IMR-90 (cell line): ENCODE measurements around the gene MRPL49. TPM values are rescaled to one million over a fixed set of nuclear protein-coding genes. Genes with fewer than 3 reads are reported as not detected.
"Not testable (repeated sequence)": the region's sequence is repeated elsewhere in the genome, so short reads cannot be mapped to it uniquely, and the experiment has no call there.

ENCODE experiments used
- ATAC-seq: fragments of 200-7000 bp; cut with Tn5 transposase; 2 replicates; pipeline ENCODE4 v1.9.1; 2020; ENCODE audit warnings: low read depth, mild to moderate bottlenecking, moderate library complexity
- BruUV-seq: library from RNA; stranded (reverse); fragments of 400-500 nt; replicated peaks from 2 replicates; lab custom pipeline; 2021; lab: Mats Ljungman, UMichigan
- CTCF ChIA-PET: fragments of 300-600 bp; formaldehyde crosslinking; extraction: SDS; loops from one replicate; lab custom pipeline; 2021; ENCODE audit warnings: antibody characterized with exemption; lab: Yijun Ruan, JAX
- POLR2A ChIA-PET: fragments of 300-600 bp; sonication (Branson Sonifier 250); formaldehyde crosslinking; loops from one replicate; lab custom pipeline; 2022; ENCODE audit warnings: antibody characterized with exemption; ENCODE audit not compliant: unreplicated experiment; lab: Charles Lee
- DNase-seq: peaks from one replicate; pipeline ENCODE4 v3.0.0; 2013
- H2AFZ ChIP-seq: replicated peaks from 2 replicates; pipeline ENCODE3; 2013; ENCODE audit warnings: low read length, mild to moderate bottlenecking; ENCODE audit not compliant: poor library complexity
- H2AK5ac ChIP-seq: 2 replicates; pipeline ENCODE4 v1.6.1; 2013; ENCODE audit warnings: low read depth, low read length, inconsistent platforms
- H2AK9ac ChIP-seq: replicated peaks from 2 replicates; pipeline ENCODE3; 2013; ENCODE audit warnings: mild to moderate bottlenecking, low read depth, low read length, moderate library complexity; ENCODE audit not compliant: poor library complexity
- H2BK120ac ChIP-seq: 2 replicates; pipeline ENCODE4 v1.6.1; 2013; ENCODE audit warnings: low read depth, low read length, inconsistent platforms
- H2BK15ac ChIP-seq: 3 replicates; pipeline ENCODE4 v1.6.1; 2013; ENCODE audit warnings: low read depth, low read length, inconsistent platforms
- H2BK20ac ChIP-seq: 2 replicates; pipeline ENCODE4 v1.6.1; 2013; ENCODE audit warnings: low read depth, mild to moderate bottlenecking, inconsistent platforms, low read length, moderate library complexity
- H2BK5ac ChIP-seq: 2 replicates; pipeline ENCODE4 v1.6.1; 2013; ENCODE audit warnings: mild to moderate bottlenecking, low read depth, low read length, inconsistent platforms; ENCODE audit not compliant: poor library complexity, severe bottlenecking
- H3K14ac ChIP-seq: replicated peaks from 2 replicates; pipeline ENCODE4 v1.6.1; 2013; ENCODE audit warnings: low read depth, low read length, inconsistent platforms
- H3K18ac ChIP-seq: 2 replicates; pipeline ENCODE4 v1.6.1; 2013; ENCODE audit warnings: low read depth, low read length, control low read depth
- H3K23ac ChIP-seq: 2 replicates; pipeline ENCODE4 v1.6.1; 2013; ENCODE audit warnings: low read depth, low read length, inconsistent platforms
- H3K27ac ChIP-seq: 2 replicates; pipeline ENCODE4 v1.5.1; 2013; ENCODE audit warnings: mild to moderate bottlenecking, control low read depth, low read length; ENCODE audit not compliant: insufficient read depth
- H3K27me3 ChIP-seq: 2 replicates; pipeline ENCODE4 v1.6.1; 2013; ENCODE audit warnings: low read length; ENCODE audit not compliant: control insufficient read depth, insufficient read depth
- H3K36me3 ChIP-seq: 2 replicates; pipeline ENCODE4 v1.6.1; 2013; ENCODE audit warnings: low read length, mixed read lengths; ENCODE audit not compliant: control insufficient read depth, insufficient read depth
- H3K4ac ChIP-seq: 2 replicates; pipeline ENCODE4 v1.6.1; 2013; ENCODE audit warnings: low read depth, low read length, inconsistent platforms
- H3K4me1 ChIP-seq: 2 replicates; pipeline ENCODE4 v1.6.1; 2013; ENCODE audit warnings: low read length, mixed read lengths; ENCODE audit not compliant: control insufficient read depth, insufficient read depth
- H3K4me2 ChIP-seq: 2 replicates; pipeline ENCODE4 v1.6.1; 2013; ENCODE audit warnings: low read depth, mild to moderate bottlenecking, control low read depth, low read length, moderate library complexity
- H3K4me3 ChIP-seq: 2 replicates; pipeline ENCODE4 v1.5.1; 2013; ENCODE audit warnings: low read depth, mild to moderate bottlenecking, control low read depth, low read length, moderate library complexity; ENCODE audit not compliant: insufficient read depth
- H3K56ac ChIP-seq: 2 replicates; pipeline ENCODE4 v1.6.1; 2013; ENCODE audit warnings: low read length, inconsistent platforms; ENCODE audit not compliant: insufficient read depth; ENCODE audit errors: extremely low read depth
- H3K79me1 ChIP-seq, 2 experiments: 2 replicates each; pipeline ENCODE4 v1.6.1; 2013; ENCODE audit warnings: low read length in 2 of 2, inconsistent platforms in 1 of 2, low read depth in 1 of 2
- H3K9ac ChIP-seq: 2 replicates; pipeline ENCODE4 v1.6.1; 2013; ENCODE audit warnings: low read depth, low read length, control low read depth
- H3K9me1 ChIP-seq: 2 replicates; pipeline ENCODE4 v1.6.1; 2013; ENCODE audit warnings: low read length, inconsistent platforms; ENCODE audit not compliant: insufficient read depth
- H3K9me3 ChIP-seq: 2 replicates; pipeline ENCODE4 v1.6.1; 2013; ENCODE audit warnings: low read length; ENCODE audit not compliant: control insufficient read depth, insufficient read depth
- H4K20me1 ChIP-seq: 2 replicates; pipeline ENCODE4 v1.6.1; 2013; ENCODE audit warnings: low read length, inconsistent platforms; ENCODE audit not compliant: insufficient read depth
- H4K5ac ChIP-seq: 2 replicates; pipeline ENCODE4 v1.6.1; 2013; ENCODE audit warnings: mild to moderate bottlenecking, low read depth, low read length, control low read depth
- H4K8ac ChIP-seq, 2 experiments: 2 replicates each; pipeline ENCODE4 v1.6.1; 2013; ENCODE audit warnings: low read depth in 2 of 2, low read length in 2 of 2, control low read depth in 1 of 2, inconsistent platforms in 1 of 2
- H4K91ac ChIP-seq: 2 replicates; pipeline ENCODE4 v1.6.1; 2013; ENCODE audit warnings: low read depth, low read length, inconsistent platforms; ENCODE audit not compliant: insufficient read depth
- WGBS, 2 experiments: methylation state at CpG; one replicate each; pipeline versions ENCODE4 v1.1.5 to v1.1.7; 2013; ENCODE audit warnings: missing lambda C conversion rate in 2 of 2; ENCODE audit not compliant: insufficient read length in 1 of 2; ENCODE audit errors: extremely low coverage in 2 of 2; 5-methylcytosine and 5-hydroxymethylcytosine counted together
- dilution Hi-C: fragments of 300-500 bp; cut with HindIII; formaldehyde crosslinking; loops from one replicate; pipeline ENCODE4 v1.14.3; 2018; ENCODE audit warnings: low sequenced_read_pairs; ENCODE audit not compliant: unreplicated experiment
- in situ Hi-C: fragments of 300-500 bp; cut with MboI; formaldehyde crosslinking; loops from 3 replicates; pipeline ENCODE4 v1.14.3; 2019; ENCODE audit warnings: low sequenced_read_pairs, inconsistent platforms, mixed read lengths
- intact Hi-C: fragments of 100-400 bp; cut with micrococcal nuclease; formaldehyde crosslinking; loops from 2 replicates; pipeline ENCODE4 v1.10.0; 2022
- polyA plus RNA-seq, 3 experiments: library from polyadenylated mRNA; depleted of rRNA; stranded (reverse); fragments of >200 nt; gene quantifications; 2 replicates each; pipeline ENCODE4 v1.2.3, GENCODE V29; 2012; ENCODE audit warnings: low replicate concordance in 1 of 3
- total RNA-seq: library from RNA; depleted of rRNA; stranded (reverse); fragments of >200 nt; gene quantifications from 2 replicates; pipeline ENCODE4 v1.2.3, GENCODE V29; 2012

The MRPL49 gene
- total and polyA plus RNA-seq, 2 of the 4 experiments (the other 2 are of a cell fraction): 55.2 to 56.8 TPM

DNA sequence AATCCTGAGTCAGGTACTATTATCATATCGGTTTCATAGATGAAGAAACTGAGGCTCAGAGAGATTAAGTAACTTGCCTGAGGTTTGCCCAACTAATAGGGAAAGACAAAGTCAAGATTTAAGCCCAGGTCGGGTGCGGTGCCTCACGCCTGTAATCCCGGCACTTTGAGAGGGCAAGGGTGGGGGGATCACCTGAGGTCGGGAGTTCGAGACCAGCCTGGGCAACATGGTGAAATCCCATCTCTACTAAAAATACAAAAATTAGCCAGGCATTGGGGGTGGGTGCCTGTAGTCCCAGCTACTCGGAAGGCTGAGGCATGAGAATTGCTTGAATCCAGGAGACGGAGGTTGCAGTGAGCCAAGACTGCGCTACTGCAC, 28.0 kb downstream of the MRPL49 start:
- H2AFZ ChIP-seq, H3K9me3 ChIP-seq, H3K27me3 ChIP-seq, H2BK15ac ChIP-seq, H3K4me1 ChIP-seq, DNase-seq, ATAC-seq, H3K79me1 ChIP-seq, CTCF ChIA-PET, in situ Hi-C loops, H3K4ac ChIP-seq, H3K18ac ChIP-seq, H2AK9ac ChIP-seq, H3K14ac ChIP-seq, H3K9me1 ChIP-seq, BruUV-seq, H4K91ac ChIP-seq, H3K9ac ChIP-seq, H4K20me1 ChIP-seq, H2AK5ac ChIP-seq, H3K27ac ChIP-seq, POLR2A ChIA-PET, H3K4me3 ChIP-seq, H3K4me2 ChIP-seq, H2BK120ac ChIP-seq, dilution Hi-C loops, H2BK5ac ChIP-seq, H3K36me3 ChIP-seq, H4K8ac ChIP-seq, intact Hi-C loops, H3K56ac ChIP-seq, H3K23ac ChIP-seq, H2BK20ac ChIP-seq, H4K5ac ChIP-seq: not testable (repeated sequence)
- WGBS, 2 experiments: 67% methylated on average over 2 of the region's 10 CpGs; no CpG with 5 or more reads in 1 of the 2 experiments
